Measurements from ENCODE around the gene MPST. TPM values are rescaled to one million over a fixed set of nuclear protein-coding genes. Genes with fewer than 3 reads are reported as not detected.

Gene MPST
- total RNA-seq, 2 experiments from 2014 or later = 61.8 to 124 TPM

GRCh38 chr22:37036655-37037377 lies 17.3 kb downstream of the MPST start:
- ChIA-PET CTCF (ENCODE audit: unreplicated experiment) (no interaction called here), POLR2A (no interaction called here)
- H3K4me3 ChIP-seq (ENCODE audit: low read depth, low read length, poor library complexity, severe bottlenecking) = no peak overlapping the region

DNA sequence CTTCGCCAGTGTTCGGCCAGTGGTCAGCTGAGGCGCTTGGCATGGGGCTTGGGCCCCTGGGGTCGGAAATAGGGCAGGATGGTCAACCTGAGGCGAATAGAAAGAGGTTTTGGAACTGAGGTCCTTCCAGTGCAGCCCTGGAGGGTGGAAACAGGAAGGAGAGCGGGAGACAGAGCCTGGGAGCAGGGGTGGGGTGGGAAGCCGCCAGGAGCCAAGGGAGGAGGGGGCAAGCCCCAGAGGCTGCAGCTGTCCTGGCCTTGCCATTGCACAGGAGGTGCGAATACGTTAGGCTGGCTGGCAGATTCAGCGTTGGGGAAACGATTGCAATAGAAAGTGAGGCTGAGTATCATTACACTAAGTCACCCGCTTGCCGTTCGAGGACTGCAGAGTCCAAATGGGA lies 18.1 kb downstream of the MPST start:
- TF ChIP-seq EZH2phosphoT487 (IDR thresholded peaks at IDR 0.05; ENCODE audit: borderline replicate concordance, low read depth, low read length) = no peak
- TF ChIP-seq, protein P1, sequence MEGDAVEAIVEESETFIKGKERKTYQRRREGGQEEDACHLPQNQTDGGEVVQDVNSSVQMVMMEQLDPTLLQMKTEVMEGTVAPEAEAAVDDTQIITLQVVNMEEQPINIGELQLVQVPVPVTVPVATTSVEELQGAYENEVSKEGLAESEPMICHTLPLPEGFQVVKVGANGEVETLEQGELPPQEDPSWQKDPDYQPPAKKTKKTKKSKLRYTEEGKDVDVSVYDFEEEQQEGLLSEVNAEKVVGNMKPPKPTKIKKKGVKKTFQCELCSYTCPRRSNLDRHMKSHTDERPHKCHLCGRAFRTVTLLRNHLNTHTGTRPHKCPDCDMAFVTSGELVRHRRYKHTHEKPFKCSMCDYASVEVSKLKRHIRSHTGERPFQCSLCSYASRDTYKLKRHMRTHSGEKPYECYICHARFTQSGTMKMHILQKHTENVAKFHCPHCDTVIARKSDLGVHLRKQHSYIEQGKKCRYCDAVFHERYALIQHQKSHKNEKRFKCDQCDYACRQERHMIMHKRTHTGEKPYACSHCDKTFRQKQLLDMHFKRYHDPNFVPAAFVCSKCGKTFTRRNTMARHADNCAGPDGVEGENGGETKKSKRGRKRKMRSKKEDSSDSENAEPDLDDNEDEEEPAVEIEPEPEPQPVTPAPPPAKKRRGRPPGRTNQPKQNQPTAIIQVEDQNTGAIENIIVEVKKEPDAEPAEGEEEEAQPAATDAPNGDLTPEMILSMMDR (conservative IDR thresholded peaks at IDR 0.05; ENCODE audit: low read length) = no peak
- DNase-seq (ENCODE audit: low spot score) = no peak
- Histone ChIP-seq H3K79me2 (ENCODE audit: insufficient read depth, low read depth, low read length) (no peaks in the 10 kb centered on the region), H3K4me2 (ENCODE audit: low read length) (no peak overlapping the region), H3K36me3 (ENCODE audit: insufficient read depth, low read length) (no peaks in the 10 kb centered on the region), H4K20me1 (ENCODE audit: insufficient read depth, low read length) (no peaks in the 10 kb centered on the region), H3K4me3 (ENCODE audit: low read depth, low read length, poor library complexity, severe bottlenecking) (no peak overlapping the region), H3K4me1 (ENCODE audit: insufficient read depth, low read length, poor library complexity, severe bottlenecking) (no peaks in the 10 kb centered on the region), H2AFZ (ENCODE audit: low read length) (no peak overlapping the region), H3K9me3 (ENCODE audit: low read length) (no peaks in the 10 kb centered on the region), H3K9me2 (ENCODE audit: insufficient read depth, low read length) (no peaks in the 10 kb centered on the region), H3K27ac (ENCODE audit: low read depth, low read length, poor library complexity, severe bottlenecking) (no peak overlapping the region)
- no TSS peak for BruUV-seq (replicated peaks)
- intact Hi-C loops (cut with micrococcal nuclease; ENCODE audit: unreplicated experiment) = no loop called here
- CTCF ChIA-PET (ENCODE audit: unreplicated experiment) = no interaction called here
- POLR2A ChIA-PET = no interaction called here

More at GRCh38 chr22:37036655-37037377, 17.3 kb downstream of the MPST start:
- Histone ChIP-seq H3K79me2 (ENCODE audit: insufficient read depth, low read depth, low read length) (no peaks in the 10 kb centered on the region), H3K36me3 (ENCODE audit: insufficient read depth, low read length) (no peaks in the 10 kb centered on the region), H3K27ac (ENCODE audit: low read depth, low read length, poor library complexity, severe bottlenecking) (no peak overlapping the region), H3K4me1 (ENCODE audit: insufficient read depth, low read length, poor library complexity, severe bottlenecking) (no peaks in the 10 kb centered on the region), H3K4me2 (ENCODE audit: low read length) (no peak overlapping the region), H4K20me1 (ENCODE audit: insufficient read depth, low read length) (no peaks in the 10 kb centered on the region), H3K9me3 (ENCODE audit: low read length) (no peaks in the 10 kb centered on the region), H3K9me2 (ENCODE audit: insufficient read depth, low read length) (no peaks in the 10 kb centered on the region), H2AFZ (ENCODE audit: low read length) (no peak overlapping the region)
- TF ChIP-seq, protein P1 (conservative IDR thresholded peaks at IDR 0.05; ENCODE audit: low read length) = no peak
- no peak for TF ChIP-seq EZH2phosphoT487 (IDR thresholded peaks at IDR 0.05; ENCODE audit: borderline replicate concordance, low read depth, low read length)
- DNase-seq (ENCODE audit: low spot score) = no peak
- BruUV-seq (replicated peaks) = no TSS peak
- intact Hi-C loops (cut with micrococcal nuclease; ENCODE audit: unreplicated experiment) = no loop called here

GRCh38 chr22:37039466-37039865 lies 19.9 kb downstream of the MPST start:
- H3K79me2 ChIP-seq (ENCODE audit: insufficient read depth, low read depth, low read length) = no peaks in the 10 kb centered on the region
- H2AFZ ChIP-seq (ENCODE audit: low read length) = no peak overlapping the region
- H3K36me3 ChIP-seq (ENCODE audit: insufficient read depth, low read length) = no peaks in the 10 kb centered on the region
- TF ChIP-seq, protein P1 (conservative IDR thresholded peaks at IDR 0.05; ENCODE audit: low read length) = no peak
- no peak for TF ChIP-seq EZH2phosphoT487 (IDR thresholded peaks at IDR 0.05; ENCODE audit: borderline replicate concordance, low read depth, low read length)
- no peak overlapping the region for H3K4me3 ChIP-seq (ENCODE audit: low read depth, low read length, poor library complexity, severe bottlenecking)
- intact Hi-C loops (cut with micrococcal nuclease; ENCODE audit: unreplicated experiment) = no loop called here
- H3K27ac ChIP-seq (ENCODE audit: low read depth, low read length, poor library complexity, severe bottlenecking) = no peak overlapping the region
- no peaks in the 10 kb centered on the region for H4K20me1 ChIP-seq (ENCODE audit: insufficient read depth, low read length)
- H3K4me2 ChIP-seq (ENCODE audit: low read length) = no peak overlapping the region
- POLR2A ChIA-PET = no interaction called here
- no peaks in the 10 kb centered on the region for H3K4me1 ChIP-seq (ENCODE audit: insufficient read depth, low read length, poor library complexity, severe bottlenecking)
- H3K9me2 ChIP-seq (ENCODE audit: insufficient read depth, low read length) = no peaks in the 10 kb centered on the region
- CTCF ChIA-PET (ENCODE audit: unreplicated experiment) = no interaction called here
- no peak for DNase-seq (ENCODE audit: low spot score)
- BruUV-seq (replicated peaks) = no TSS peak
- H3K9me3 ChIP-seq (ENCODE audit: low read length) = no peaks in the 10 kb centered on the region
